ENCODE measurements around the gene SDHAF3. TPM values are rescaled to one million over a fixed set of nuclear protein-coding genes. Genes with fewer than 3 reads are reported as not detected.
A peak's percentile ranks its signal among the peaks of the same experiment; 100 is the strongest.
"Not testable (repeated sequence)": the region's sequence is repeated elsewhere in the genome, so short reads cannot be mapped to it uniquely, and the experiment has no call there.

SDHAF3 gene
- 10 to 100 TPM; 20.2 to 22.4 TPM for total RNA-seq
- 30.5 TPM for polyA plus RNA-seq (2013, experiment 1 of 2)
- polyA plus RNA-seq (2013, experiment 2 of 2) = 34.6 TPM
- long read RNA-seq, experiment 1, partial matches to known transcripts = 1 of 18 reads
- long read RNA-seq, experiment 1, other reads (novel, unspliced or antisense) = 16 of 18 reads
- long read RNA-seq, experiment 2, transcript SDHAF3-202 (2 exons, 2,060 nt) = major isoform, 19 of 21 reads
- long read RNA-seq, experiment 2, partial matches to known transcripts = 0 of 21 reads
- long read RNA-seq, experiment 2, other reads (novel, unspliced or antisense) = 2 of 21 reads
- long read RNA-seq, experiment 3, transcript SDHAF3-202 (2 exons, 2,060 nt) = major isoform, 24 of 29 reads
- long read RNA-seq, experiment 3, partial matches to known transcripts = 0 of 29 reads
- long read RNA-seq, experiment 3, other reads (novel, unspliced or antisense) = 5 of 29 reads
- long read RNA-seq, experiment 4, transcript SDHAF3-202 (2 exons, 2,060 nt) = major isoform, 62 of 64 reads
- long read RNA-seq, experiment 4, partial matches to known transcripts = 0 of 64 reads
- long read RNA-seq, experiment 4, other reads (novel, unspliced or antisense) = 2 of 64 reads

DNA sequence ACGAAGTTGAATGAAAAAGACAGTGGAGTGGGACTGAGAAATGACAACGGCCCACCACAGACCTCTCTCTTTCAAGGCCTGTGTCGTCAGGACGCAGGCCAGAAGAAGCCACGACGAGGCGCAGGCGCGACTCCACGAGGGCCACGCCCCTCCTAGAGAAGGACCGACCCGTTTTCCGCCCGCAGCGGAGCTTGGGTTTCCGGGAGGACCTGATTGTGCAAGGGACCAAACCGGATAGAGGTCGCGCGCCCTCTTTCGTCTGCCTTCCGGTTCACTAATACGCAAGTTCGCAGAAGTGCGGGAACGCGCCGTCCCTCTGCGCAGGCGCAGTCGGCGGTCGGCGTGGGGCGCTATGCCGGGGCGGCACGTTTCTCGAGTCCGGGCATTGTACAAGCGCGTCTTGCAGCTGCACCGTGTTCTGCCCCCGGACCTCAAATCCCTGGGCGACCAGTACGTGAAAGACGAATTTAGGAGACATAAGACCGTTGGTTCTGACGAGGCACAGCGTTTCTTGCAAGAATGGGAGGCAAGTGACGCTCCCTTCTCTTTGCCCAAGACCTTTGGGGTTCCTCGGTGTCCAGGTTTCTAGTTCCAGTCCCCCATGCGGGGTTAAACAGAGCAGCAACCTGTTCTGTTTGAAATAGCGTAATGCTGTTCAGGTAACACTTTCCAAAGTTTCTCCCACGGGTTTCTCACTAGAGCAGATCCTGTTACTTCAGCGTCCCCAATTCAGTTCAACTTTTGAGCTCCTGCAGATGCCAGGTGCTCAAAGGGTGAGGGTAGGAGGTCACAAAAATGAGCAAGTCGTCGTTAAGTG lies at the start of gene SDHAF3:
SDHAF3 (plus strand) TSS at position 327 of the 817 bp plus-strand sequence; CDS start at position 353, 26 bp downstream.
- H3K27ac Mint-ChIP-seq = peak within 1 kb of the TSS; percentile 98
- Histone ChIP-seq H3K36me3 (ENCODE audit: control insufficient read depth, insufficient read depth, low read length) (no peaks in the 10 kb centered on the region), H3K27me3 (ENCODE audit: control insufficient read depth, insufficient read depth, low read length, poor library complexity, severe bottlenecking) (no peaks in the 10 kb centered on the region), H3K9me3 (ENCODE audit: control insufficient read depth, low read length) (peaks cover 8% of the 10 kb centered on the region), H3K4me3 (ENCODE audit: low read length) (peak within 1 kb of the TSS; percentile 98), H3K9ac (ENCODE audit: extremely low read depth, low read length, poor library complexity, severe bottlenecking) (peak within 1 kb of the TSS; percentile 72), H3K27ac (ENCODE audit: low read depth, low read length) (peak within 1 kb of the TSS; percentile 73), H3K4me1 (ENCODE audit: control insufficient read depth, insufficient read depth, low read length) (no peaks in the 10 kb centered on the region)
- peak within 1 kb of the TSS; percentile 89 for H3K4me3 Mint-ChIP-seq
- DNase-seq = peak; percentile 99
- TF ChIP-seq, protein P1, sequence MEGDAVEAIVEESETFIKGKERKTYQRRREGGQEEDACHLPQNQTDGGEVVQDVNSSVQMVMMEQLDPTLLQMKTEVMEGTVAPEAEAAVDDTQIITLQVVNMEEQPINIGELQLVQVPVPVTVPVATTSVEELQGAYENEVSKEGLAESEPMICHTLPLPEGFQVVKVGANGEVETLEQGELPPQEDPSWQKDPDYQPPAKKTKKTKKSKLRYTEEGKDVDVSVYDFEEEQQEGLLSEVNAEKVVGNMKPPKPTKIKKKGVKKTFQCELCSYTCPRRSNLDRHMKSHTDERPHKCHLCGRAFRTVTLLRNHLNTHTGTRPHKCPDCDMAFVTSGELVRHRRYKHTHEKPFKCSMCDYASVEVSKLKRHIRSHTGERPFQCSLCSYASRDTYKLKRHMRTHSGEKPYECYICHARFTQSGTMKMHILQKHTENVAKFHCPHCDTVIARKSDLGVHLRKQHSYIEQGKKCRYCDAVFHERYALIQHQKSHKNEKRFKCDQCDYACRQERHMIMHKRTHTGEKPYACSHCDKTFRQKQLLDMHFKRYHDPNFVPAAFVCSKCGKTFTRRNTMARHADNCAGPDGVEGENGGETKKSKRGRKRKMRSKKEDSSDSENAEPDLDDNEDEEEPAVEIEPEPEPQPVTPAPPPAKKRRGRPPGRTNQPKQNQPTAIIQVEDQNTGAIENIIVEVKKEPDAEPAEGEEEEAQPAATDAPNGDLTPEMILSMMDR (conservative IDR thresholded peaks at IDR 0.05) = peak; percentile 38
- WGBS, 2 experiments (ENCODE audit: insufficient coverage in 1 of 2, insufficient read length in 1 of 2) = 0% methylated on average over 27 to 59 of the region's 59 CpGs
- H3K9me3 Mint-ChIP-seq = peaks cover 9% of the 10 kb centered on the region
- H3K27me3 Mint-ChIP-seq (ENCODE audit: insufficient read depth) = peaks cover 2% of the 10 kb centered on the region
- H3K4me1 Mint-ChIP-seq = peaks cover 8% of the 10 kb centered on the region
- H3K36me3 Mint-ChIP-seq (ENCODE audit: low read depth) = peaks cover 2% of the 10 kb centered on the region

DNA sequence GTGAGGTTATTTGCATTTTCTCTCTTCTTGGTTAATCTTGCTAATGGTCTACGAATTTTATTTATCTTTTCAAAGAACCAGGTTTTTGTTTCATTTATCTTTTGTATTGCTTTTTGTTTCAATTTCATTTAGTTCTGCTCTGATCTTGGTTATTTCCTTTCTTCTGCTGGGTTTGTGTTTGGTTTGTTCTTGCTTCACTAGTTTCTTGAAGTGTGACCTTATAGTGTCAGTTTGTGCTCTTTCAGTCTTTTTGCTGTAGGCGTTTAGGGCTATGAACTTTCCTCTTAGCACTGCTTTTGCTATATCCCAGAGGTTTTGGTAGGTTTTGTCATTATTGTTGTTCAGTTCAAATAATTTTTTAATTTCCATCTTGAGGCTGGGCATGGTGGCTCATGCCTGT lies 45.5 kb upstream of the SDHAF3 start:
- H3K9me3 Mint-ChIP-seq = peaks cover 40% of the 10 kb centered on the region
- H3K27me3 Mint-ChIP-seq (ENCODE audit: insufficient read depth); DNase-seq; H3K27ac Mint-ChIP-seq; H3K4me1 Mint-ChIP-seq; H3K4me3 ChIP-seq (ENCODE audit: low read length); H3K27me3 ChIP-seq (ENCODE audit: control insufficient read depth, insufficient read depth, low read length, poor library complexity, severe bottlenecking); H3K27ac ChIP-seq (ENCODE audit: low read depth, low read length); H3K9ac ChIP-seq (ENCODE audit: extremely low read depth, low read length, poor library complexity, severe bottlenecking); H3K4me1 ChIP-seq (ENCODE audit: control insufficient read depth, insufficient read depth, low read length); H3K36me3 Mint-ChIP-seq (ENCODE audit: low read depth); H3K4me3 Mint-ChIP-seq; H3K36me3 ChIP-seq (ENCODE audit: control insufficient read depth, insufficient read depth, low read length): not testable (repeated sequence)
- peaks cover 11% of the 10 kb centered on the region for H3K9me3 ChIP-seq (ENCODE audit: control insufficient read depth, low read length)
- WGBS, 2 experiments (ENCODE audit: insufficient coverage in 1 of 2, insufficient read length in 1 of 2) = 100% methylated on average over 2 of the region's 2 CpGs; no CpG with 5 or more reads in 1 of the 2 experiments

DNA sequence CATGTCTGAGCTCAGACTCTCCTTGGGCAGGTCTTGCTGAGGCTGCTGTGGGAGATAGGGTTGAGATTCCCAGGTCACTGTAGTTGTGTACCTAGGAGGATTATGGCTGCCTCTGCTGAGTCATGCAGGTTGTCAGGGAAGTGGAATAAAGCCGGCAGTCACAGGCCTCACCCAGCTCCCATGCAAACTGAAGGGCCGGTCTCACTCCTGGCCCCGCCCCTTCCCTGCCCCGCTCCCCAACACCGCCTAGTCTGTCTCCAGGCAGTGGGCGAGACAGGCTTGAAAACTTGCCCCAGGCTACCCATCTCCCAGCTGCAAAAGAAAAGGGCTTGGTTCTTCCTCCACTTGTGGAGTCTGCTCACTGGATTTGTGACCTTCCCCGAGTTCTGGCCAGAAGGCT lies 41.6 kb upstream of the SDHAF3 start:
- H3K9ac ChIP-seq (ENCODE audit: extremely low read depth, low read length, poor library complexity, severe bottlenecking) = no peak overlapping the region
- WGBS, 2 experiments (ENCODE audit: insufficient coverage in 1 of 2, insufficient read length in 1 of 2) = 73 to 94% methylated on average over 2 to 7 of the region's 7 CpGs
- TF ChIP-seq, protein P1 (conservative IDR thresholded peaks at IDR 0.05) = no peak
- no peaks in the 10 kb centered on the region for H3K4me1 Mint-ChIP-seq
- H3K36me3 Mint-ChIP-seq (ENCODE audit: low read depth) = no peaks in the 10 kb centered on the region
- peak; percentile 49 for DNase-seq
- H3K9me3 Mint-ChIP-seq = peaks cover 40% of the 10 kb centered on the region
- H3K36me3 ChIP-seq (ENCODE audit: control insufficient read depth, insufficient read depth, low read length) = no peaks in the 10 kb centered on the region
- peaks cover 2% of the 10 kb centered on the region for H3K27me3 Mint-ChIP-seq (ENCODE audit: insufficient read depth)
- no peaks in the 10 kb centered on the region for H3K27me3 ChIP-seq (ENCODE audit: control insufficient read depth, insufficient read depth, low read length, poor library complexity, severe bottlenecking)
- H3K4me3 ChIP-seq (ENCODE audit: low read length) = no peak overlapping the region
- no peaks in the 10 kb centered on the region for H3K4me1 ChIP-seq (ENCODE audit: control insufficient read depth, insufficient read depth, low read length)
- H3K27ac Mint-ChIP-seq = peak overlapping the region; percentile 30
- peaks cover 11% of the 10 kb centered on the region for H3K9me3 ChIP-seq (ENCODE audit: control insufficient read depth, low read length)
- no peak overlapping the region for H3K4me3 Mint-ChIP-seq
- H3K27ac ChIP-seq (ENCODE audit: low read depth, low read length) = no peak overlapping the region
